Left renal pelvis (tissue), 4 donors: ENCODE data around the gene DENND5B. TPM values are rescaled to one million over a fixed set of nuclear protein-coding genes. Genes with fewer than 3 reads are reported as not detected.
"Not testable (repeated sequence)": the region's sequence is repeated elsewhere in the genome, so short reads cannot be mapped to it uniquely, and the experiment has no call there.

Experiments
- DNase-seq, 4 donors: peaks; one replicate each; pipeline ENCODE4 v3.0.0-alpha.2; 2013; ENCODE audit warnings: low read depth in 4 of 4, low spot score in 3 of 4
- polyA plus RNA-seq, 4 donors: library from polyadenylated mRNA; unstranded; fragments of 120-200 nt; gene quantifications; one replicate each; pipeline ENCODE4 v1.2.1, GENCODE V29; 2013; ENCODE audit not compliant: insufficient read length in 4 of 4

The DENND5B gene
- polyA plus RNA-seq, 4 donors = 26.3 to 32.7 (median 29.8) TPM

- DNase-seq = no peak
Measured at GRCh38 chr12:31390991-31391390, 199.9 kb downstream of the DENND5B start.

GRCh38 chr12:31388713-31389112 lies 202.2 kb downstream of the DENND5B start:
- DNase-seq = no peak

GRCh38 chr12:31387466-31387865 lies 203.5 kb downstream of the DENND5B start:
- no peak for DNase-seq

- no peak for DNase-seq
Measured at GRCh38 chr12:31387011-31387410, 203.9 kb downstream of the DENND5B start.

GRCh38 chr12:31386364-31386777 lies 204.6 kb downstream of the DENND5B start:
- DNase-seq = no peak

GRCh38 chr12:31377210-31377609 lies 213.7 kb downstream of the DENND5B start:
- not testable (repeated sequence) for DNase-seq

GRCh38 chr12:31375422-31375821 lies 215.5 kb downstream of the DENND5B start:
- not testable (repeated sequence) for DNase-seq

- DNase-seq = no peak
Measured at GRCh38 chr12:31371256-31371620, 219.7 kb downstream of the DENND5B start.

GRCh38 chr12:31370531-31371255 lies 220.2 kb downstream of the DENND5B start:
- DNase-seq = no peak

GRCh38 chr12:31369712-31370521 lies 221.0 kb downstream of the DENND5B start:
- no peak for DNase-seq

- DNase-seq = no peak
Measured at GRCh38 chr12:31368666-31369361, 222.1 kb downstream of the DENND5B start.

- DNase-seq = no peak
Measured at GRCh38 chr12:31366104-31366621, 224.8 kb downstream of the DENND5B start.

GRCh38 chr12:31363831-31364230 lies 227.1 kb downstream of the DENND5B start:
- no peak for DNase-seq

- no peak for DNase-seq
Measured at GRCh38 chr12:31363416-31363809, 227.5 kb downstream of the DENND5B start.

GRCh38 chr12:31362759-31363415 lies 228.0 kb downstream of the DENND5B start:
- no peak for DNase-seq

- DNase-seq = no peak
Measured at GRCh38 chr12:31362115-31362758, 228.7 kb downstream of the DENND5B start.

GRCh38 chr12:31361730-31362114 lies 229.2 kb downstream of the DENND5B start:
- DNase-seq = no peak

- no peak for DNase-seq
Measured at GRCh38 chr12:31355747-31356107, 235.2 kb downstream of the DENND5B start.

- DNase-seq = no peak
Measured at GRCh38 chr12:31353750-31354708, 236.9 kb downstream of the DENND5B start.
